Upper lobe of right lung (tissue), 1 donor: Measurements from ENCODE around the gene CTR9. TPM values are rescaled to one million over a fixed set of nuclear protein-coding genes. Genes with fewer than 3 reads are reported as not detected.

ENCODE experiments used
- ATAC-seq: fragments of 200-7000 bp; cut with Tn5 transposase; one replicate; pipeline ENCODE4 v1.9.1; 2020; ENCODE audit warnings: mild to moderate bottlenecking, moderate library complexity
- DNase-seq: peaks from one replicate; pipeline ENCODE4 v3.0.0-alpha.2; 2020
- H3K27ac ChIP-seq: fragments of 200-600 bp; one replicate; pipeline ENCODE4 v1.8.0; 2022
- H3K27me3 ChIP-seq: fragments of 200-600 bp; one replicate; pipeline ENCODE4 v1.8.0; 2022; ENCODE audit warnings: mild to moderate bottlenecking
- H3K36me3 ChIP-seq: fragments of 200-600 bp; one replicate; pipeline ENCODE4 v1.8.0; 2022
- H3K4me1 ChIP-seq: fragments of 200-600 bp; one replicate; pipeline ENCODE4 v1.8.0; 2022
- H3K4me3 ChIP-seq: fragments of 200-600 bp; one replicate; pipeline ENCODE4 v1.8.0; 2022; ENCODE audit warnings: mild to moderate bottlenecking
- H3K9me3 ChIP-seq: fragments of 200-600 bp; one replicate; pipeline ENCODE4 v1.8.0; 2022
- intact Hi-C: fragments of 100-400 bp; cut with DNase I; formaldehyde crosslinking; loops from one replicate; pipeline ENCODE4 v1.11.0; 2022
- total RNA-seq: library from RNA; stranded (reverse); fragmentation: NEBNext Ultra II Directional; extraction: Animal tissue kit (Norgen Biotek cat#: 25700); gene quantifications from one replicate; pipeline ENCODE4 v1.2.1, GENCODE V29; 2021
- TF ChIP-seq, protein P1 (sequence below): fragments of 200-600 bp; IDR thresholded peaks from one replicate; pipeline ENCODE4 v1.8.0; 2022; ENCODE audit warnings: antibody characterized with exemption
- donor health status: DM: no; HTN: yes; CAD: no; lungs with severe emphysema.

CTR9 gene
- total RNA-seq, 1 donor from 2014 or later, result 31.3 TPM

DNA sequence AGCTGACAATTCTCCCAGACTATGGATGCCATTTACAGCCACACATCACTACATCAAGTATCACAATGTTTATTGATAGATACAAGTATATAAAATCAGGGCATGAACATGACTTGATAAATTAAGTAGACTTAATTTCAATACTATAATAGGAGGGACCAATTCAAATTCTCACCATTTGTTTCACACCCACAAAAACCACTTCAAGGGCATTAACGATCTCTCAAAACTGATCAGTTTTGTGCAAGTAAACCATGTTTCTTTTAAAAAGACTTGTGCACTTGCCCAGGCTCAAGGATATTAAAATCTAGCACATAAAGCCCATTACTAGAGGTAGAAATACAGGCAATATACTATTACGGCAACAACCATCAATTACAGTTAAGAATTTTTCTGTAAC lies 46.0 kb downstream of the CTR9 start:
- Histone ChIP-seq H3K27ac (no peak overlapping the region), H3K27me3 (no peaks in the 10 kb centered on the region), H3K36me3 (peaks cover 63% of the 10 kb centered on the region), H3K4me3 (no peak overlapping the region), H3K4me1 (peaks cover 15% of the 10 kb centered on the region), H3K9me3 (no peaks in the 10 kb centered on the region)
- ATAC-seq (no peak), DNase-seq (no peak)
- intact Hi-C loops, result no loop called here
- TF ChIP-seq, protein P1, sequence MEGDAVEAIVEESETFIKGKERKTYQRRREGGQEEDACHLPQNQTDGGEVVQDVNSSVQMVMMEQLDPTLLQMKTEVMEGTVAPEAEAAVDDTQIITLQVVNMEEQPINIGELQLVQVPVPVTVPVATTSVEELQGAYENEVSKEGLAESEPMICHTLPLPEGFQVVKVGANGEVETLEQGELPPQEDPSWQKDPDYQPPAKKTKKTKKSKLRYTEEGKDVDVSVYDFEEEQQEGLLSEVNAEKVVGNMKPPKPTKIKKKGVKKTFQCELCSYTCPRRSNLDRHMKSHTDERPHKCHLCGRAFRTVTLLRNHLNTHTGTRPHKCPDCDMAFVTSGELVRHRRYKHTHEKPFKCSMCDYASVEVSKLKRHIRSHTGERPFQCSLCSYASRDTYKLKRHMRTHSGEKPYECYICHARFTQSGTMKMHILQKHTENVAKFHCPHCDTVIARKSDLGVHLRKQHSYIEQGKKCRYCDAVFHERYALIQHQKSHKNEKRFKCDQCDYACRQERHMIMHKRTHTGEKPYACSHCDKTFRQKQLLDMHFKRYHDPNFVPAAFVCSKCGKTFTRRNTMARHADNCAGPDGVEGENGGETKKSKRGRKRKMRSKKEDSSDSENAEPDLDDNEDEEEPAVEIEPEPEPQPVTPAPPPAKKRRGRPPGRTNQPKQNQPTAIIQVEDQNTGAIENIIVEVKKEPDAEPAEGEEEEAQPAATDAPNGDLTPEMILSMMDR, result no peak

DNA sequence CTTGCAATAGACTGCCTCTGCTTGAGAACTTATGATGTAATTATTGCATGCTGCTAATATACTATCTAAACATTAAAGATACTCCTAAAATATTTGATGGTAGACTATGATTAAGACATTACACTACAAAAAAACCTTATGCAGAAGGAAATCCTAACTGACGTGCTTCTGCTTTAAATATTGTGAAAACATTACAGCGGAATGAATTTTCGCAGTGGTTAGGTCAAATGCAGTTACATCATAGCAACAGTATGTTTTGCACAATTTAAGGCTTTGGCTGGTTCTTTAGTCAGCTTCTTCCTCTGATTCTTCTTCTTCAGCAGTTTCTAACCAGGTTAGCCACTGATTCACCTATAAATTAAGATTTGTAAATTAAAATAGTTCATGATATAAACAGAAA lies 46.5 kb downstream of the CTR9 start:
- ATAC-seq (peak; percentile 43), DNase-seq (no peak)
- TF ChIP-seq, protein P1, result no peak
- intact Hi-C loops, result no loop called here
- Histone ChIP-seq H3K27ac (no peak overlapping the region), H3K36me3 (peaks cover 68% of the 10 kb centered on the region), H3K4me1 (peaks cover 15% of the 10 kb centered on the region), H3K4me3 (no peak overlapping the region), H3K9me3 (no peaks in the 10 kb centered on the region), H3K27me3 (no peaks in the 10 kb centered on the region)

GRCh38 chr11:10798330-10798928 lies 47.4 kb downstream of the CTR9 start:
- Histone ChIP-seq H3K4me3 (no peak overlapping the region), H3K9me3 (no peaks in the 10 kb centered on the region), H3K27ac (no peak overlapping the region), H3K4me1 (peaks cover 16% of the 10 kb centered on the region), H3K36me3 (peaks cover 77% of the 10 kb centered on the region), H3K27me3 (no peaks in the 10 kb centered on the region)
- DNase-seq, result no peak
- intact Hi-C loops, result no loop called here
- peak; percentile 28 for ATAC-seq
- TF ChIP-seq, protein P1, result no peak

- ATAC-seq, result no peak
- H3K27ac ChIP-seq, result no peak overlapping the region
- no peak for DNase-seq
- H3K27me3 ChIP-seq, result no peaks in the 10 kb centered on the region
- no peaks in the 10 kb centered on the region for H3K9me3 ChIP-seq
- intact Hi-C loops, result no loop called here
- no peak overlapping the region for H3K4me3 ChIP-seq
- peaks cover 24% of the 10 kb centered on the region for H3K4me1 ChIP-seq
- H3K36me3 ChIP-seq, result peaks cover 96% of the 10 kb centered on the region
- TF ChIP-seq, protein P1, result no peak
Observed at GRCh38 chr11:10800292-10800691, 49.2 kb downstream of the CTR9 start.

GRCh38 chr11:10803676-10804075 lies 52.6 kb downstream of the CTR9 start:
- no peak overlapping the region for H3K27ac ChIP-seq
- no peaks in the 10 kb centered on the region for H3K27me3 ChIP-seq
- ATAC-seq (no peak), DNase-seq (no peak)
- no peaks in the 10 kb centered on the region for H3K9me3 ChIP-seq
- intact Hi-C loops, result no loop called here
- peaks cover 88% of the 10 kb centered on the region for H3K36me3 ChIP-seq
- no peak overlapping the region for H3K4me3 ChIP-seq
- TF ChIP-seq, protein P1, result no peak
- H3K4me1 ChIP-seq, result peaks cover 44% of the 10 kb centered on the region

DNA sequence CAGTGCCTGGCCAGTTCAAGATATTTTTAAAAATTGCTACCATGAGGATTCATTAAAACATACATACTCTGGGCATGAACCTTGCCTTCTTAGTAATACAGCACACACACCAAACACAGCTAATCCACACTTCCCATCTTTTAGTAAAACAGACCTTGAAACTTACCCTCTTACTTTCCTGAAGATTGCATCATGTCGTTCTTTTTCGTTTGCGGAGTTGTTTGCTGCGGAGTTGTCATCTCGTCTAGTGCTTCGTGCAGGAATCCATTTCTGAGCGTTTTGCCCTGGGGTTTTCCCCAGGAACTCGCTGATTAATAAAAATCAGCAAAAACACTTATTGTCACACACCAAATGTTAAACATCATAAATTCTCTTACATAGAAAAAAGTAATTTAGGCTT lies 54.7 kb downstream of the CTR9 start:
- H3K4me1 ChIP-seq, result peaks cover 43% of the 10 kb centered on the region
- intact Hi-C loops, result no loop called here
- TF ChIP-seq, protein P1, result no peak
- ATAC-seq (no peak), DNase-seq (no peak)
- H3K36me3 ChIP-seq, result peaks cover 67% of the 10 kb centered on the region
- no peak overlapping the region for H3K27ac ChIP-seq
- H3K9me3 ChIP-seq, result no peaks in the 10 kb centered on the region
- peak overlapping the region; percentile 92 for H3K4me3 ChIP-seq
- H3K27me3 ChIP-seq, result no peaks in the 10 kb centered on the region
